Heart right ventricle (tissue), 16 donors: ENCODE measurements around the gene GOLGA6L24. TPM values are rescaled to one million over a fixed set of nuclear protein-coding genes. Genes with fewer than 3 reads are reported as not detected.
A peak's percentile ranks its signal among the peaks of the same experiment; 100 is the strongest.
"Not testable (repeated sequence)": the region's sequence is repeated elsewhere in the genome, so short reads cannot be mapped to it uniquely, and the experiment has no call there.

Experiments
- ATAC-seq, 8 donors: fragments of 200-7000 bp; cut with Tn5 transposase; one replicate each; pipeline ENCODE4 v1.9.1; 2020; ENCODE audit warnings: mild to moderate bottlenecking in 8 of 8, moderate library complexity in 8 of 8, moderate number of reproducible peaks in 1 of 8
- DNase-seq, 2 donors: peaks; one replicate each; pipeline ENCODE4 v3.0.0-alpha.2; 2020
- H3K27ac ChIP-seq, 10 donors: fragments of 200-600 bp; sonication (generic) in 2 of 10; one replicate each; pipeline versions ENCODE4 v1.5.0 to v1.8.0; 2020 to 2022; ENCODE audit warnings: mild to moderate bottlenecking in 3 of 10
- H3K27me3 ChIP-seq, 7 donors: fragments of 200-600 bp; one replicate each; pipeline ENCODE4 v1.8.0; 2021 to 2022; ENCODE audit warnings: mild to moderate bottlenecking in 2 of 7
- H3K36me3 ChIP-seq, 9 donors: fragments of 200-600 bp; sonication (generic) in 1 of 9; one replicate each; pipeline versions ENCODE4 v1.5.0 to v1.8.0; 2020 to 2022; ENCODE audit warnings: mild to moderate bottlenecking in 2 of 9
- H3K4me1 ChIP-seq, 9 donors: fragments of 200-600 bp; sonication (generic) in 1 of 9; one replicate each; pipeline versions ENCODE4 v1.5.0 to v1.8.0; 2020 to 2022; ENCODE audit warnings: mild to moderate bottlenecking in 4 of 9
- H3K4me3 ChIP-seq, 10 donors: fragments of 200-600 bp; sonication (generic) in 2 of 10; one replicate each; pipeline versions ENCODE4 v1.5.0 to v1.8.0; 2020 to 2022; ENCODE audit warnings: mild to moderate bottlenecking in 7 of 10, moderate library complexity in 2 of 10
- H3K9me3 ChIP-seq, 11 donors: fragments of 200-600 bp in 10 of 11; sonication (generic) in 2 of 11; one replicate each; pipeline versions ENCODE4 v1.5.0 to v1.8.0; 2013 to 2022; ENCODE audit warnings: mild to moderate bottlenecking in 2 of 11, control low read depth in 1 of 11, moderate library complexity in 1 of 11
- WGBS, 2 donors: extraction: QIAGEN DNeasy Blood & Tissue Kit; methylation state at CpG; one replicate each; pipeline ENCODE4 v1.1.7; 2013; ENCODE audit warnings: inconsistent platforms in 1 of 2; 5-methylcytosine and 5-hydroxymethylcytosine counted together
- intact Hi-C, 10 donors: fragments of 100-400 bp; cut with DNase I; formaldehyde crosslinking; loops; one replicate each; pipeline versions ENCODE4 v1.11.1 to v1.14.2; 2022
- polyA plus RNA-seq, 2 donors: library from polyadenylated mRNA; stranded (reverse); fragments of 200-250 nt; gene quantifications; one replicate each; pipeline ENCODE4 v1.2.3, GENCODE V29; 2013
- total RNA-seq, 10 donors: library from RNA; stranded (reverse); fragmentation: NEBNext Ultra II Directional in 3 of 10; extraction: Animal tissue kit (Norgen Biotek cat#: 25700) in 3 of 10; gene quantifications; one replicate each; pipeline versions ENCODE4 v1.2.1 to v1.2.4, GENCODE V29; 2021 to 2023
- TF ChIP-seq, protein P1 (sequence below), 9 donors: fragments of 200-600 bp; sonication (generic) in 2 of 9; IDR thresholded peaks; one replicate each; pipeline versions ENCODE4 v1.5.0 to v1.8.0; 2021 to 2022; ENCODE audit warnings: antibody characterized with exemption in 9 of 9, mild to moderate bottlenecking in 5 of 9, moderate library complexity in 1 of 9
- donor health status: Arrhythmogenic right ventricular cardiomyopathy.
- donor health status: ischemic (EF 13 %, LVEDD 7.1; RV severe dilation, severe dysfunction).
- donor health status: healthy with polysubstance abuse.
- donor health status: DM: no; HTN: yes; CAD: no.
- donor health status: DM: no; HTN: no; CAD: no.
- donor health status: ischemic (EF 25% LVEDD 6.9; RV normal size, moderate dysfunction).
- donor health status: ischemic (EF 25% LVEDD 5.7; RV mildly dilated, moderate dysfunction).
- donor health status: healthy.
- donor health status: DM: yes; HTN: yes; CAD: no.
- donor health status: Ischemic cardiomyopathy.
- donor health status: ischemic (EF 35%, LVEDD 5.7; RV mildly dilated, moderate dysfunction).
- donor health status: nonischemic (EF 11% LVEDD 7.7; RV severe dilation, severe dysfunction).
- donor health status: DM: yes; HTN: yes; CAD: no.
- donor health status: PGD.
- donor health status: ischemic (EF 29% LVEDD 5.4; RV normal size, mild dysfunction).
- donor health status: nonischemic (EF 23%, LVEDD 6.1; RV moderate dilation, normal function).

GOLGA6L24 gene
- total and polyA plus RNA-seq, 12 donors: not detected

DNA sequence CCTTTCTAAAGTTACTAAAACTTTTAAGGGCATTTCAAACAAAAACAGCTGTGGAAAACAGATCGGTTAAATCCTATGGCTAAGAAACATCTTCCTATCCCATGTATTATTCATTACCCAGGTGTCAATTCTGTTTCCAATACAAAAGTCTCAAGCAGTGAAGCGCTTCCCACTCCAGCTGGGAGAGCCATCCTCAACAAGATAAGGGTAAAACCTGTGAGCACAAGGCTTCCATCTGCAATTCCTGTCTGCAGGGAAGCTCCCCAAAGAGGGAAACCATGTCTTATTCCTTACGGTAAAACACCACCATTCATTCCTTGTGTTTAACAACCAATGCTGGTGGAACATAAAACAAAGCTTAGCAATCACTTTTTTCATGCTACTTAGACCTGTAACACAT lies 39.1 kb downstream of the GOLGA6L24 start:
- WGBS, 2 donors: 86% methylated on average over 1 of the region's 3 CpGs; no CpG with 5 or more reads in 1 of the 2 donors
- ATAC-seq, intact Hi-C loops: not testable (repeated sequence)

DNA sequence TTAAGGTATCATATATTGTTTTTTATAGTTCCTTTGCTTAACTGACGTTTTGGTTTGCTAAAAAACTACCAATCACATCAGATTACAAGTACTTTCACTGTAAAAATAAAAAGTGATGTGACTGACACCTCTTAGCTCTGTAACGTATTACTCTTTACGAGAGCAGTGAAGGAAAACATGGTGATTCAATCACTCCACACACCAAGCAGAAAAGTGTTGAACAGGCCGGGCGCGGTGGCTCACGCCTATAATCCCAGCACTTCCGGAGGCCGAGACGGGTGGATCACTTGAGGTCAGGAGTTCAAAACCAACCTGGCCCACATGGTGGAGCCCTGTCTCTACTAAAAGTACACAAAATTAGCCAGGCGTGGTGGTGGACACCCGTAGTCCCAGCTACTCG lies 39.8 kb downstream of the GOLGA6L24 start:
- 90 to 95% methylated on average over 13 of the region's 13 CpGs for WGBS, 2 donors
- H3K9me3 ChIP-seq, DNase-seq, H3K4me3 ChIP-seq, H3K27ac ChIP-seq, ATAC-seq, intact Hi-C loops, H3K27me3 ChIP-seq: not testable (repeated sequence)
- H3K4me1 ChIP-seq: peaks cover 0 to 22% (median 0%) of the 10 kb centered on the region in 9 donors
- H3K36me3 ChIP-seq: peaks cover 0 to 49% (median 6%) of the 10 kb centered on the region in 9 donors

More for the DNA sequence above, 39.1 kb downstream of the GOLGA6L24 start:
- not testable (repeated sequence) for H3K27me3 ChIP-seq, DNase-seq, H3K27ac ChIP-seq, H3K4me3 ChIP-seq, H3K9me3 ChIP-seq
- H3K4me1 ChIP-seq: peaks cover 0 to 22% (median 0%) of the 10 kb centered on the region in 9 donors
- peaks cover 0 to 46% (median 5%) of the 10 kb centered on the region in 9 donors for H3K36me3 ChIP-seq

DNA sequence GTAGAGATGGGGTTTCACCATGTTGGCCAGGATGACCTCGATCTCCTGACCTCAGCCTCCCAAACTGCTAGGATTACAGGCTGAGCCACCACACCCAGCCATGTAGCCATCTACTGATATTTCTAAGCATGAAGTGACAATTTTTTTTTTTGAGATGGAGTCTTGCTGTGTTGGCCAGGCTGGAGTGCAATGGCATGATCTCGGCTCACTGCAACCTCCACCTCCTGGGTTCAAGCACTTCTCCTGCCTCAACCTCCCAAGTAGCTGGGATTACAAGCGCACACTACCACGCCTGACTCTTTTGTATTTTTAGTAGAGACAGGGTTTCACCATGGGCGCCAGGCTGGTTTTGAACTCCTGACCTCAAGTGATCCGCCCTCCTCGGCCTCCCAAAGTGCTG lies 40.9 kb downstream of the GOLGA6L24 start:
- ATAC-seq, H3K4me3 ChIP-seq, H3K27ac ChIP-seq, H3K9me3 ChIP-seq, intact Hi-C loops, H3K27me3 ChIP-seq, DNase-seq: not testable (repeated sequence)
- 98 to 99% methylated on average over 7 of the region's 7 CpGs for WGBS, 2 donors
- peaks cover 0 to 54% (median 6%) of the 10 kb centered on the region in 9 donors for H3K36me3 ChIP-seq
- H3K4me1 ChIP-seq: peaks cover 0 to 22% (median 0%) of the 10 kb centered on the region in 9 donors

DNA sequence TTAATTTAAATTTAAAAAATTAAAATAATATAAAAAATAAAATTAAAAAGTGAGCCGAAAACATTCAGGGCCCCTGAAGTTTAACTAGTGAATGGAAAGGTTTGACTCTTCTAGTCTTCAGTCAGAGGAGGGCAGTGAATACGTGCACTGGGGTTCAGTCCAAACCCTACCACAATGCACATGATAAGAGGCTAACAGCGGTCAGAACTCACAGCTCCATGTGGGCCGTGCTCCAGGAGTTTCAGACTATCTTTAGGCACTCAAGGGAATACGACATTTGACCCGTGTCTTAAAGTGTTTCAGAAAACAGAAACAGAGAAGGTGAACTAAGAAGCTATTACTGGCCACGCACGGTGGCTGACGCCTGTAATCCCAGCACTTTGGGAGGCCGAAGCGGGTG lies 47.4 kb downstream of the GOLGA6L24 start:
- H3K4me3 ChIP-seq, intact Hi-C loops, H3K27me3 ChIP-seq: not testable (repeated sequence)
- 50 to 78% methylated on average over 10 to 11 of the region's 11 CpGs for WGBS, 2 donors
- TF ChIP-seq, protein P1, sequence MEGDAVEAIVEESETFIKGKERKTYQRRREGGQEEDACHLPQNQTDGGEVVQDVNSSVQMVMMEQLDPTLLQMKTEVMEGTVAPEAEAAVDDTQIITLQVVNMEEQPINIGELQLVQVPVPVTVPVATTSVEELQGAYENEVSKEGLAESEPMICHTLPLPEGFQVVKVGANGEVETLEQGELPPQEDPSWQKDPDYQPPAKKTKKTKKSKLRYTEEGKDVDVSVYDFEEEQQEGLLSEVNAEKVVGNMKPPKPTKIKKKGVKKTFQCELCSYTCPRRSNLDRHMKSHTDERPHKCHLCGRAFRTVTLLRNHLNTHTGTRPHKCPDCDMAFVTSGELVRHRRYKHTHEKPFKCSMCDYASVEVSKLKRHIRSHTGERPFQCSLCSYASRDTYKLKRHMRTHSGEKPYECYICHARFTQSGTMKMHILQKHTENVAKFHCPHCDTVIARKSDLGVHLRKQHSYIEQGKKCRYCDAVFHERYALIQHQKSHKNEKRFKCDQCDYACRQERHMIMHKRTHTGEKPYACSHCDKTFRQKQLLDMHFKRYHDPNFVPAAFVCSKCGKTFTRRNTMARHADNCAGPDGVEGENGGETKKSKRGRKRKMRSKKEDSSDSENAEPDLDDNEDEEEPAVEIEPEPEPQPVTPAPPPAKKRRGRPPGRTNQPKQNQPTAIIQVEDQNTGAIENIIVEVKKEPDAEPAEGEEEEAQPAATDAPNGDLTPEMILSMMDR (IDR thresholded peaks at IDR 0.05): peak in 3 of 9 donors; percentile 14 to 26 (median 18)
- H3K9me3 ChIP-seq: peaks cover 0 to 30% (median 0%) of the 10 kb centered on the region in 11 donors
- DNase-seq (peak; percentile 16 to 25), ATAC-seq (peak in 7 of 8 donors; percentile 75 to 97 (median 96))
- peaks cover 0 to 52% (median 6%) of the 10 kb centered on the region in 9 donors for H3K36me3 ChIP-seq
- peaks cover 0 to 11% (median 0%) of the 10 kb centered on the region in 9 donors for H3K4me1 ChIP-seq
- peak overlapping the region in 1 of 10 donors; percentile 34 for H3K27ac ChIP-seq

DNA sequence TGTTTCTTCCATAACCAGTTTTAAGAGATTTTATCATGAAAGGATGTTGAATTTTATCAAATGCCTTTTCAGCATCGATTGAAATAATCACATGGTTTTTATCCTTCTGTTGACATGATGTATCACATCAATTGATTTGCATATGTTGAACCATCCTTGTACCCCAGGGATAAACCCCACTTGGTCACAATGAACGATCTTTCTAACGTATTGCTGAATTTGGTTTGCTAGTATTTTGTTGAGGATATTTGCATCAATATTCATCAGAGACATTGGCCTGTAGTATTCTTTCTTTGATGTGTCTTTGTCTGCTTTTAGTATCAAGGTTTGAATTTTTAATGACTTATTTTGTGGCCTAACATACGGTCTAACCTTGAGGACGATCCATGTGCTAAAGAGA lies 49.2 kb downstream of the GOLGA6L24 start:
- H3K27ac ChIP-seq, H3K27me3 ChIP-seq, ATAC-seq, intact Hi-C loops, DNase-seq, H3K4me1 ChIP-seq, H3K4me3 ChIP-seq: not testable (repeated sequence)
- peaks cover 0 to 30% (median 0%) of the 10 kb centered on the region in 11 donors for H3K9me3 ChIP-seq
- WGBS, 2 donors: 99% methylated on average over 5 of the region's 5 CpGs
- peaks cover 0 to 35% (median 1%) of the 10 kb centered on the region in 9 donors for H3K36me3 ChIP-seq

Other genes starting within 250 kb of the GOLGA6L24 start
- 10 to 100 TPM; 54.0 to 77.0 (median 62.3) TPM for gene HERC2, start 35.9 kb downstream of the GOLGA6L24 start, total RNA-seq
- gene HERC2, start 35.9 kb downstream of the GOLGA6L24 start, polyA plus RNA-seq: 10 to 100 TPM; 24.4 to 41.4 TPM
- gene GOLGA8F, start 20.6 kb upstream of the GOLGA6L24 start, total RNA-seq: not detected
- gene GOLGA8F, start 20.6 kb upstream of the GOLGA6L24 start, polyA plus RNA-seq: not detected
- gene GOLGA8G, start 174.9 kb upstream of the GOLGA6L24 start, total RNA-seq: not detected
- gene GOLGA8G, start 174.9 kb upstream of the GOLGA6L24 start, polyA plus RNA-seq: not detected
- gene GOLGA6L25, start 195.5 kb upstream of the GOLGA6L24 start, total RNA-seq: not detected
- gene GOLGA6L25, start 195.5 kb upstream of the GOLGA6L24 start, polyA plus RNA-seq: not detected